ENCODE data around the gene KLK11. TPM values are rescaled to one million over a fixed set of nuclear protein-coding genes. Genes with fewer than 3 reads are reported as not detected.

KLK11 gene
- total and polyA plus RNA-seq, 2 donors (not counting 3 experiments of a cell fraction or from before 2014, with no cell fraction given) = not detected

DNA sequence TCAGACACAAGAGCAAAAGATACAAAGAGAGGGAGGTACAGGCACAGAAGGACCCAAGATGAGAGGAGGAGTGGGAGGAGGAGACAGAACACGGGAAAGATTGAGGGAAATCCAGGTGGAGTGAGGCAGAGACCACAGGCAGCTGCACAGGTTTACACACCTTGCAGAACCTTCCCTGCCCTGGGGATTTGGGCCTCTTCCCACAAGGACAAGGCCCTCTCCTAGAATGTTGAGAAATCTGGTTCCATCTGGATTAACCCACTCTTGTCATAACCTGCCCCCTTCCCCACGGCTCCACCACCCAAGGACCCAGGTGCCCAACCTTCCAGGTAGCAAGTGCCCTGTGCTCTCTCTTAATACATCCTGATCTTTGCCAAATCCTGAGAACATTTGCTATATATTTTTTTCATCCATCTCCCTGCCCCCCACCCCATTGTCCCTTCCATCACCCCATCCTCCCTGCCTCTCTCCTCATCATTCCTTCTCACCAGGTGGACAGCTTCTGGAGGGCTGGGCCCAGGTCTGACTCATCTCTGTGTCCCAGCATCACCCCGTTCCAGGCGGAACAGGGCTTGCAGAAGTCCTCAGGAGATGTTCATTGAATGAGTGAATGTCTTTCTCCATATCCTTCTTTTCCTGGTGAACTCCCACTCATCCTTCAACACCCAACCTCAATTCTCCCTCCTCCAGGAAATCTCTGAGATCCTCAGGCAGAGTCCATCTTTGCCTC is 16.2 kb downstream of the KLK11 start:
- CTCF ChIA-PET = interaction anchor here (1.5 kb wide), 1 partner anchor 11 kb away, joined by 6 read pairs; no protein-coding TSS in a partner anchor
- H3K27me3 ChIP-seq (ENCODE audit: control insufficient read depth in 2 of 2, insufficient read depth in 2 of 2, low read length in 2 of 2) = no peaks in the 10 kb centered on the region
- H4K20me1 ChIP-seq (replicated peaks; ENCODE audit: control insufficient read depth, extremely low read depth, insufficient read depth, low read length) = no peaks in the 10 kb centered on the region
- H3K4me2 ChIP-seq (ENCODE audit: insufficient read depth, low read length) = no peak overlapping the region
- FAIRE-seq = no peak
- POLR2A ChIA-PET = no interaction called here
- dilution Hi-C loops (cut with MboI; ENCODE audit: extremely low pct_ligation_motif_present, low sequenced_read_pairs) (no loop called here), intact Hi-C loops (cut with micrococcal nuclease) (no loop called here)
- no peaks in the 10 kb centered on the region for H3K36me3 ChIP-seq (ENCODE audit: control insufficient read depth in 2 of 2, extremely low read depth in 1 of 2, insufficient read depth in 2 of 2, low read length in 2 of 2)
- BruUV-seq (replicated peaks) = no TSS peak
- H3K9me1 ChIP-seq (replicated peaks; ENCODE audit: control insufficient read depth, extremely low read depth, insufficient read depth, low read length) = no peaks in the 10 kb centered on the region
- no peaks in the 10 kb centered on the region for H3K9me3 ChIP-seq (replicated peaks; ENCODE audit: control insufficient read depth, insufficient read depth, low read length)
- H3K79me2 ChIP-seq (ENCODE audit: control insufficient read depth, insufficient read depth, low read length) = no peaks in the 10 kb centered on the region
- no peak overlapping the region for H3K4me3 ChIP-seq (replicated peaks in 1 of 3; ENCODE audit: insufficient read depth in 1 of 3, low read depth in 1 of 3, low read length in 3 of 3)
- DNase-seq (ENCODE audit: low read depth, low spot score) = no peak
- TF ChIP-seq GATA2 (IDR thresholded peaks at IDR 0.05; ENCODE audit: insufficient read depth, insufficient read length, low read depth, low read length) (no peak), EZH2 (IDR thresholded peaks at IDR 0.05; ENCODE audit: borderline replicate concordance, low read depth, low read length, severe bottlenecking) (no peak)
- H3K27ac ChIP-seq (ENCODE audit: insufficient read depth, low read depth, low read length) = no peak overlapping the region
- H2AFZ ChIP-seq (ENCODE audit: low read depth, low read length) = no peak overlapping the region
- H3K4me1 ChIP-seq (ENCODE audit: control insufficient read depth, extremely low read depth, insufficient read depth, low read length) = no peaks in the 10 kb centered on the region
- H3K9ac ChIP-seq (replicated peaks; ENCODE audit: extremely low read depth, insufficient read depth, low read length) = no peak overlapping the region

DNA sequence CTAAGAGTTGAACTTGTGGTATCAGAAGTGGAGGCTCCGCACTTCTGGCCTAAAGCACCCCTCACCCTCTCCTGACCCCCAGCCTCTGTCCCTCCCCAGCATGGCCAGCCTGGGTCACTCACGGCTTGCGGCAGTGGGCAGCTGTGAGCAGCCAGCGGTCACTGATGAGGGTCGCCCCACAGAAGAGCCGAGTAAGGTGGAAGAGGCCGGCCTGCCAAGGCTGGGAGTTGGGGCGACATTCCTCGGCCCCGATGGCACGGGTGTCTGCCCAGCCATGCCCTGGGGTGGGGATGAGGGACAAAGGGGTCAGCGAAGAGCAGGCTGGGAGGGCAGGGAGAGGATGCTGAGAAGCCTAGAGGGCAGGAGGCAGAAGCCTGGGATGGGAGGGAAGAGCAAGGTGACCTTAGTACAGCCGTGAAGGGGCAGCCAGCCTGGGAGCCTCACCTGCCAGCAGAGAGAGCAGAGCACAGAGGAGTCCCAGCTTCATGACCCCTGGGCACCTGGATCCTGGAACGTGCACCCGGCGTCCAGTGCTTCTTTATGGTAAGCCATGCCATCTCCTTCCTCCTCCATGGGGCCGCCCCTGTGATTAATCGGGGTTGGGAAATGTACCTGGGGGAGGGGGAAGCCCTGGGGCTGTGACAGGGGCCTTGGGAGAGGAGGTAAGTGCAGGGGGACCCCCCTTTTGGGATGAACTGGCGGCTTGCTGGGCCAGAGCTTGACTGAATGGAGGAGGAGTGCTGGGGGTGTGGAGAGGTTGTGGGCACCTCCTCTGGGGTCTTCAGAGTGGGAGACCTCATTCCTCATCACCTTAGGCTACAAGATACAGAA is 17.1 kb downstream of the KLK11 start:
- no peak overlapping the region for H3K9ac ChIP-seq (replicated peaks; ENCODE audit: extremely low read depth, insufficient read depth, low read length)
- H3K4me3 ChIP-seq (replicated peaks in 1 of 3; ENCODE audit: insufficient read depth in 1 of 3, low read depth in 1 of 3, low read length in 3 of 3) = no peak overlapping the region
- no peak for TF ChIP-seq POLR2A (IDR thresholded peaks at IDR 0.05; ENCODE audit: low read depth, low read length)
- no peak for TF ChIP-seq FOS (IDR thresholded peaks at IDR 0.05; ENCODE audit: borderline replicate concordance, insufficient read depth, low read length)
- FAIRE-seq (no peak), DNase-seq (ENCODE audit: low read depth, low spot score) (no peak)
- no peaks in the 10 kb centered on the region for H3K79me2 ChIP-seq (ENCODE audit: control insufficient read depth, insufficient read depth, low read length)
- no peaks in the 10 kb centered on the region for H3K4me1 ChIP-seq (ENCODE audit: control insufficient read depth, extremely low read depth, insufficient read depth, low read length)
- H3K9me3 ChIP-seq (replicated peaks; ENCODE audit: control insufficient read depth, insufficient read depth, low read length) = no peaks in the 10 kb centered on the region
- H3K4me2 ChIP-seq (ENCODE audit: insufficient read depth, low read length) = no peak overlapping the region
- no peak overlapping the region for H2AFZ ChIP-seq (ENCODE audit: low read depth, low read length)
- H3K9me1 ChIP-seq (replicated peaks; ENCODE audit: control insufficient read depth, extremely low read depth, insufficient read depth, low read length) = no peaks in the 10 kb centered on the region
- H4K20me1 ChIP-seq (replicated peaks; ENCODE audit: control insufficient read depth, extremely low read depth, insufficient read depth, low read length) = no peaks in the 10 kb centered on the region
- POLR2A ChIA-PET = no interaction called here
- BruUV-seq (replicated peaks) = no TSS peak
- intact Hi-C loops (cut with micrococcal nuclease) = no loop called here
- H3K27me3 ChIP-seq (ENCODE audit: control insufficient read depth in 2 of 2, insufficient read depth in 2 of 2, low read length in 2 of 2) = no peaks in the 10 kb centered on the region
- no peaks in the 10 kb centered on the region for H3K36me3 ChIP-seq (ENCODE audit: control insufficient read depth in 2 of 2, extremely low read depth in 1 of 2, insufficient read depth in 2 of 2, low read length in 2 of 2)
- dilution Hi-C loops (cut with MboI; ENCODE audit: extremely low pct_ligation_motif_present, low sequenced_read_pairs) = no loop called here
- CTCF ChIA-PET = no interaction called here
- no peak overlapping the region for H3K27ac ChIP-seq (ENCODE audit: insufficient read depth, low read depth, low read length)
